Inferior parietal cortex (tissue), 1 donor: ENCODE measurements around the gene IFNL4.
"Not testable (repeated sequence)": the region's sequence is repeated elsewhere in the genome, so short reads cannot be mapped to it uniquely, and the experiment has no call there.

Experiments
- DNase-seq: peaks from one replicate; pipeline ENCODE4 v3.0.0-alpha.2; 2016; ENCODE audit errors: extremely low spot score

Gene IFNL4

GRCh38 chr19:39223703-39224279 is 24.9 kb downstream of the IFNL4 start:
- no peak for DNase-seq

DNA sequence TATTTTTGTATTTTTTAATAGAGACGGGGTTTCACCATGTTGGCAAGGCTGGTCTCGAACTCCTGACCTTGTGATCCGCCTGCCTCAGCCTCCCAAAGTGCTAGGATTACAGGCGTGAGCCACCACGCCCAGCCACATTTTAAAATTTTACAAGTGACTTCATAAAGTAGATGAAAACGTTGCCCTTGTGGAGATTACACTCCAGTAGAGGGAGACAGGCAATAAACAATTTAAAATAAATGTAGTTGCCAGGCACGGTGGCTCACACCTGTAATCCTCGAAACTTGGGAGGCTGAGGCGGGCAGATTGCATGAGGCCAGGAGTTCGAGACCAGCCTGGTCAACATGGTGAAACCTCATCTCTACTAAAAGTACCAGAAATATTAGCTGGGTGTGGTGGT is 29.5 kb downstream of the IFNL4 start:
- DNase-seq = not testable (repeated sequence)

GRCh38 chr19:39218230-39219007 is 30.2 kb downstream of the IFNL4 start:
- DNase-seq = no peak

GRCh38 chr19:39217094-39217493 is 31.6 kb downstream of the IFNL4 start:
- DNase-seq = no peak

DNA sequence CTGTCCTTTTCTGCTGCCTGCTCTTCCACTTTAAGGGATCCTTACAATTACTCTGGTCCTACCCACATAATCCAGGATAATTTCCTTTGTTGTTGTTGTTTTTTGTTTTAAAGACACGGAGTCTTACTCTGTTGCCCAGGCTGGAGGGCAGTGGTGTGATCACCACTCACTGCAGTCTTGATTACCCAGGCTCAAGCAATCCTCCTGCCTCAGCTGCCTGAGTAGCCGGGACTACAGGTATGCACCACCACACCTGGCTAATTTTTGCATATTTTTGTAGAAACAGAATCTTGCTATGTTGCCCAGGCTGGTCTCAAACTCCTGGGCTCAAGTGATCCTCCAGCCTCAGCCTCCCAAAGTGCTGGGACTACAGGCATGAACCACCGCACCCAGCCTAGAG is 33.3 kb downstream of the IFNL4 start:
- DNase-seq = not testable (repeated sequence)

DNA sequence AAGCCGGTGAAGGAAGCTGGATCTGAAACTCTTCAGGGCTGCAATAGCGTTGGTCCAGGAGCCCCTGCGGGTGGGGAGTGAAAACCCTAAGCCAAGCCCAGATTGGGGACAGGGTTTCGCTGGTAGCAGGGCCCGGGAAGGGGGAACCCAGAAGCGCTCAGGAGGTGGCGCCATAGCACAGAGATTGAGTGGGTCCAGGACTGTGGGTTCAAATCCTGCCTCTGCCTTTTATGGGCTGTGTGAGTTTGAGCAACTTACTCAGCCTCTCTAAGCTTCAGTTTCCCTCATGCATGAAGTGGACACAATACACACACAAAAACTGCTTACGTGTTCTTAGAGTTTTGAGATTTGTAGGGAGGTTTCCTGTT is 36.3 kb downstream of the IFNL4 start:
- DNase-seq = no peak

DNA sequence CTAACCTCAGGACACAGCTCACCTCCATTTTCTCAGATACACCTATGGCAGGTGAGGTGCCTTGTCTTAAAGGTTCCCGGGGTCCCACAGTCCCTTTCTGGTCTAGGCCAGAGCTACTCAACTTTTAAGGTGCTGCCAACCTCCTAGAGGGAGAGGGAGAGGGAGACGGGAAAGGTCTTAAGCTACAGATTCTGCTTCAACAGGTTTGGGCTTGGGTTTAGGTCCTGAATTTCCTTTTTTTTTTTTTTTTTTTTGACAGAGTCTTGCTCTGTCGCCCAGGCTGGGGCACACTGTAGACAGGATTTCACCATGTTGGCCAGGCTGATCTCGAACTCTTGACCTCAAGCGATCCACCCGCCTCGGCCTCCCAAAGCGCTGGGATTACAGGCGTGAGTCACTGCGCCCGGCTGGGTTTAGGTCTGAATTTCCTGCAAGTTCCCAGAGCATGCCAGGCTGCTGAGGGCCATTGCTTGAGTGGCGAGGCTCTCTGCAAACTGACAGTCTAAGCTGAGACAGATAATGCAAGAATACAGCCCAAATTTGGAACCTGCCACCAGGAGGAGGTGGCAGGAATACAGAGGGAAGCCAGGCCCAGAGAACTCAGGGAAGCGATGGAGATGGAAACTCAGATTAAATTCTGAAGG is 36.8 kb downstream of the IFNL4 start:
- no peak for DNase-seq

GRCh38 chr19:39209196-39209595 is 39.5 kb downstream of the IFNL4 start:
- no peak for DNase-seq

GRCh38 chr19:39208175-39208795 is 40.4 kb downstream of the IFNL4 start:
- no peak for DNase-seq

DNA sequence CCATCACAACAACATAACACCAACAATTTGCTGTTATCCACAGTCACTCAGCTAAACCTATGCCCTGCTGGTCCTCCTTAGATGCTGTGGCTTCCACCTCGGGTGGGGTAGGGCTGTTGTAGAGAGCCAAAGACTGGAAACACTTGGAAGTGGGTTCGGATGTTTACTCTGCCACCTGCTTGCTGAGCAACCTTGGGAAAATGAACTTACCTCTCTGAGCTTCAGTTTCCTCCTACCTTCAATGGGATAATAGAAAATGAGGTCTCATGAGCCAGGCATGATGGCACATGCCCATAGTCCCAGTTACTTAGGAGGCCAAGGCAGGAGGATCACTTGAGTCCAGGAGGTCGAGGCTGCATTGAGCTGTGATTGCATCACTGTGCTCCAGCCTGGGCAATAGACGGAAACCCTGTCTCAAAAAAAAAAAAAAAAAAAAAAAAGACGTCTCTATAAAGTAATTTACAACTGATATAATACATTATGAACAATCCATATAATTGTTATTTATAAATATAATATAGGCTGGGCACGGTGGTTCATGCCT is 41.3 kb downstream of the IFNL4 start:
- DNase-seq = no peak

- DNase-seq = no peak
Measured at GRCh38 chr19:39206122-39206521, 42.5 kb downstream of the IFNL4 start.

DNA sequence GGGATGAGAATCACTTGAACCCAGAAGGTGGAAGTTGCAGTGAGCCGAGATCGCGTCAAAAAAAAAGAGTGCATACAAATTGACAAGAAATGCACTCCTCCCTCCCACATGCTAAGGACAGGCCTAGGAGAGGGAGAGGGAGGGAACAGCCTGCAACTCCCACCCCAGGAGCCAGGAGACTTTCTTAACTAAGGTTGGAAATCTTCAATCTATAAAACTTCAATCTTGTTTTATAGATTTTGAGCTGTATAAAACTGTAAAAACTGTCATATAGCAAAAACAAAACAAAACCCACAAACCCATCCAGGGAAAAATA is 43.2 kb downstream of the IFNL4 start:
- DNase-seq = no peak

GRCh38 chr19:39203372-39204341 is 45.0 kb downstream of the IFNL4 start, which contains the start of gene SYCN:
TSS of gene SYCN (minus strand) at chr19:39204263. CDS start at chr19:39204254, 9 bp downstream.
- DNase-seq = no peak

DNA sequence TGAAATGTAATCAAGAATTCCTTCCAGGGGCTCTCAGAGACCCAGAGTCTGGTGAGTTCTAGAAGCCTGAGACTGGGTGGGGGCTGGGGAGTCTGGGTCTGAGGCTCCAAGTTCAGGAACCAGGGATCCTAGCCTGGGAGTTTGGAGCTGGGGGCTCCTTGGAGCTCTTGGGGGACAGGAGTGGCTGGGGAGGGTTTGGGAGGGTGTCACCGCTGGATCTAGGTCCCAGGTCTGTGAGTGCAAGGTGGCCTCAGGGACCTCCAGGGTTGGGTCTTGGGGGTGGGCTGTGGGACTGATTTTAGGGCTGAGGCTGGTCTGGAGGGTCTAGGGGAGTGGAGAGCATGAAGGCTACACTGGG is 45.7 kb downstream of the IFNL4 start:
- no peak for DNase-seq

DNA sequence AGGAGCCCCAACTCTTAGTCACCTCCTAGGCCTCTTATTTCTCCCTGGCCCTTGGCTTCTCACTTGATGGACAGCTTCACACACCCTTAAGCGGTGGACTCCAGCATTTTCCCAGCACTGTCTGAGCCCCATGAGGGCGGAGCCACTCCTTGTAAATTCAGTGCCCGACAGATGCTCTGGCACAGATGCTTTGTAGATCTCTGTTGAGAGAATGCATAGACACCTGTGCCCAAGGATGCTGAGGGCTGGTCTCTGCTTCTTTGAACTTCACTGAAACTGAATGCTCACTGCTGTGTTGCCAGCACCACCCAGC is 47.9 kb downstream of the IFNL4 start:
- DNase-seq = no peak

DNA sequence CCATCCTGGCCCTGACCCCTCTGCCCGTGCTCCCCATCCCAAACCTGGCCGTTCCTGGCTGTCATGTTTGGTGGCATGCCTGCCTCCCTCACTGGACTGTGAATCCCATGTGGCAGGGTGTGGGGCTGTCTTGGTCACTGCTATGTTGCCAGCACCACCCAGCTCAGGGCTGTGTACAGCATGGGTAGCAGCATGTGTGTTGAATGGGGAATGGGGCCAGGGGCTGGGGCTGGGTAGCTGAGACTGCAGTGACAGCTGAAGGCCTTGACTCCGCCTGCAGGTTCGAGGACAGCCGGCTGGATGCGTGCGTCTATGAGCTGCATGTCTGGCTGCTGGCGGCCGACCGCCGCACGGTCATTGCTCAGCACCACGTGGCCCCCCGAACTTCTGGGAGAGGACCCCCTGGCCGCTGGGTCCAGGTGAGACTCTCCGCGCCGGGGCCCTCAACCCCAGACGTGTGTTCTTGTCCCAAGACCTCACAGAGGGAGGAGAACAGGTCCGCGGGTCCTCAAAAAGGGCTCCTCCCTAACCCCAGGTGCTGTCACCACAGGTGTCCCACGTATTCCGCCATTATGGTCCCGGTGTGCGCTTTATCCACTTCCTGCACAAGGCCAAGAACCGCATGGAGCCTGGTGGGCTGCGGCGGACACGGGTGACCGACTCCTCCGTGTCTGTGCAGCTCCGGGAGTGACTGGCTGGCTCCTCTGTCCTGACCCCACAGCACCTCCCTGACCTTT is 48.4 kb downstream of the IFNL4 start:
- no peak for DNase-seq

DNA sequence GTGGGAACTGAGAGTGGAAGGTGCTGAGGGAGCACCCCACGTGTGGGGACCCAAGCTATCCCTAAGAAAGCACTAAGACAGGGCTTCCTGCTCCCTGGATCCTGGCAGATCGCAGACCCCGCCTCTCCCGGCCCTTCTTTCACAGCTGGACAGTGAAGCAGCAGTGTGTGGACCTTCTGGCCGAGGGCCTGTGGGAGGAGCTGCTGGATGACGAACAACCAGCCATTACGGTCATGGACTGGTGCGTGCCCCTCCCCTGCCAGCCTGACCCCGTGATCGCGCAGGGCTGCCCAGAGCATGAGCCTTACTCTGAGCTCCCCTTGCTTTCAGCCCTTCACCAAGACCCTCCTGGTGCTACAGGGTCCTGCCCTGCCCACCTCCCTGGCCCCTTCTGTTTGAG is 49.6 kb downstream of the IFNL4 start:
- DNase-seq = peak; percentile 22

- DNase-seq = no peak
Measured at GRCh38 chr19:39197808-39198207, 50.8 kb downstream of the IFNL4 start.

DNA sequence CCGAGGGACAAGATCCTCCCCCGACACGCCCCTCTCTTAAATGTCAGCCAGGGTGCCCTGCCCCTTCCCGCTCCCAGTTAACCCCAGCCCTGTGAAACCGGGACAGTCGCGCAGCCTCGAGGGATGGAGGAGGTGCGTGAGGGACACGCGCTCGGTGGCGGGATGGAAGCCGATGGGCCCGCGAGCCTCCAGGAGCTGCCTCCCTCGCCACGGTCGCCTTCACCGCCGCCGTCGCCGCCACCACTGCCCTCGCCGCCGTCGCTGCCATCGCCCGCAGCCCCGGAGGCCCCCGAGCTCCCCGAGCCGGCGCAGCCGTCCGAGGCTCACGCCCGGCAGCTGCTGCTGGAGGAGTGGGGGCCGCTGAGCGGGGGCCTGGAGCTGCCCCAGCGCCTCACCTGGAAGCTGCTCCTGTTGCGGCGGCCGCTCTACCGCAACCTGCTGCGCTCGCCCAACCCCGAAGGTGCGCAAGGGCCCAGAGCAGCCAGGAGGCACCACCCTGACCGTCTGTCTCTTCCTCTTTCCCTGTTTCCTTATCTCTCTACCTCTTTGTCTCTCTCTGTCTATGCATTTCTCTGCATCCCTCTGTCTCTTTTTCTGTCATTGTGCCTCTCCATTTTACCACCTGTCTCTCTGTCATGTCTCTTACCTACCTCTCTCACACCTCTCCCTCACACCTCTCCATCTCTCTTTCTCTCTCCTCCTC is 51.6 kb downstream of the IFNL4 start, which contains the start of gene NCCRP1:
Gene NCCRP1 (plus strand): TSS at position 105 of the 703 bp plus-strand sequence. CDS start 19 bp downstream, at position 124.
- DNase-seq = no peak

DNA sequence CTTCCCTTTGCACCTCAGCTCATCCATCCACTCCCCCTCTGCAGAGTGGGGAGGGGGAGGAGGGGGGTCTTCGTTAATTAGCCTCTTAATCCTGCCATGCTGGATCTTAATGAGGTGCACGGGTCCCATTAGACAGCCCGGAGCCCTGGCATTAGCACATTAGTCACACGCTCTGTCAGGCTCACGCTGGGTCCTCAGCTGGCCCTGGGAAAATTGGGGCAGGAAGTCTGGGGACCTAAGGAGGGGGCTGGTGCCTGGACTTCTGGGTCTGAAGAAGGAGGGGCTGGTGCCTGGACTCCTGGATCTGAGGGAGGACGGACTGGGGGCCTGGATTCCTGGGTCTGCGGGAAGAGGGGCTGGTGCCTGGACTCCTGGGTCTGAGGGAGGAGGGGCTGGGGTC is 52.3 kb downstream of the IFNL4 start:
- DNase-seq = no peak
